Measurements from ENCODE around the gene NFS1. TPM values are rescaled to one million over a fixed set of nuclear protein-coding genes. Genes with fewer than 3 reads are reported as not detected.
"Not testable (repeated sequence)": the region's sequence is repeated elsewhere in the genome, so short reads cannot be mapped to it uniquely, and the experiment has no call there.

NFS1 gene
- total RNA-seq, 2 experiments from 2014 or later, result 34.6 to 35.1 TPM

DNA sequence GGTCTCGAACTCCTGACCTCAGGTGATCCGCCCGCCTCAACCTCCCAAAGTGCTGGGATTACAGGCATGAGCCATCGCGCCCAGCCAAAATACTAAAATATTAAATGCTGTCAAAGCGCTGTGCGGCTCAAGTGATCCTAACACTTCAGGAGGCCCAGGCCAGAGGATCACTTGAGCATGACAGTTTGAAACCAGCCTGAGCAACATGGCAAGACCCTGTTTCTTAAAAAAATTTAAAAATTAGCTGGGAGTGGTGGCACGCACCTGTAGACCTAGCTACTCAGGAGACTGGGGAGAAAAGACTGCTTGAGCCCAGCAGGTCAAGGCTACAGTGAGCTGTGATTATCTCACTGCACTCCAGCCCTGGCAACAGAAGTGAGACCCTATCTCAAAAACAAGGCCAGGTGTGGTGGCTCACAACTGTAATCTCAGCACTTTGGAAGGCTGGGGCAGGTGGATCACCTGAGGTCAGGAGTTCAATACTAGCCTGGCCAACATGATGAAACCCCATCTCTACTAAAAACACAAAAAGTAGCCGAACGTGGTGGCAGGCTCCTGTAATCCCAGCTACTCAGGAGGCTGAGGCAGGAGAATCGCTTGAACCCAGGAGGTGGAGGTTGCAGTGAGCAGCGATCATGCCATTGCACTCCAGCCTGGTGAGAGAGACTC lies 24.6 kb upstream of the NFS1 start:
- not testable (repeated sequence) for DNase-seq; ATAC-seq; H3K27me3 Mint-ChIP-seq; H3K4me3 Mint-ChIP-seq; H3K9me3 Mint-ChIP-seq (ENCODE audit: low read depth)
- Mint-ChIP-seq H3K36me3 (peaks cover 68% of the 10 kb centered on the region), H3K27ac (peak overlapping the region; percentile 75), H3K4me1 (peaks cover 50% of the 10 kb centered on the region)
- CTCF ChIA-PET, result interaction anchor here (0.6 to 1.3 kb wide), 3 partner anchors 18 to 44 kb away, joined by 3 read pairs; partner anchors contain the start of genes NFS1, RBM39 and ROMO1

GRCh38 chr20:35723275-35723639 lies 24.1 kb upstream of the NFS1 start:
- ATAC-seq; DNase-seq; H3K4me3 Mint-ChIP-seq; H3K27me3 Mint-ChIP-seq; H3K9me3 Mint-ChIP-seq (ENCODE audit: low read depth): not testable (repeated sequence)
- CTCF ChIA-PET, result interaction anchor here (0.6 to 1.3 kb wide), 3 partner anchors 19 to 45 kb away, joined by 3 read pairs; partner anchors contain the start of genes NFS1, RBM39 and ROMO1
- peaks cover 50% of the 10 kb centered on the region for H3K4me1 Mint-ChIP-seq
- peaks cover 69% of the 10 kb centered on the region for H3K36me3 Mint-ChIP-seq
- peak overlapping the region; percentile 75 for H3K27ac Mint-ChIP-seq

DNA sequence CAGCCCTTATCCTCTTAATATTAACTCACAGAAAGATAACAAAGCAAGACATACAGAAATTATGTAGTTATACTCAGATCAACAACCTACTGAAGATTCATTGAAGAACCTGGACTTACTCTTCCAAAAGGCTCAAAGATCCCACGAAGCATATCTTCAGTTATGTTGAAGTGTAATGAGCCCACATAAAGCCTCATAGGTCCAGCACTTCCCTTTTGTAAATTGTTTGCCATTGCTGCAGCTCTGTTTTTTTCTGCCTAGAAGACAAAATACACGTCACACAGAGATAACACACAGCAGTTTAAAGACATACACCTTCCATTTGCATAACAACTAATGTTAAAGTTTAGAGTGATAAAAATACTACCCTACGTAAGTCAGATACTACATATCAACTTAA lies 22.5 kb upstream of the NFS1 start:
- peaks cover 70% of the 10 kb centered on the region for H3K36me3 Mint-ChIP-seq
- H3K27me3 Mint-ChIP-seq, result no peaks in the 10 kb centered on the region
- H3K9me3 Mint-ChIP-seq (ENCODE audit: low read depth), result no peaks in the 10 kb centered on the region
- H3K27ac Mint-ChIP-seq, result peak overlapping the region; percentile 50
- peaks cover 57% of the 10 kb centered on the region for H3K4me1 Mint-ChIP-seq
- ATAC-seq (no peak), DNase-seq (no peak)
- H3K4me3 Mint-ChIP-seq, result no peak overlapping the region
- CTCF ChIA-PET, result interaction anchor here (1.1 kb wide), 1 partner anchor 8 kb away, joined by 3 read pairs; no protein-coding TSS in a partner anchor

- ATAC-seq (no peak), DNase-seq (no peak)
- no peak overlapping the region for H3K27ac Mint-ChIP-seq
- H3K36me3 Mint-ChIP-seq, result peaks cover 68% of the 10 kb centered on the region
- no peaks in the 10 kb centered on the region for H3K9me3 Mint-ChIP-seq (ENCODE audit: low read depth)
- CTCF ChIA-PET, result no interaction called here
- H3K27me3 Mint-ChIP-seq, result no peaks in the 10 kb centered on the region
- H3K4me3 Mint-ChIP-seq, result no peak overlapping the region
- peaks cover 57% of the 10 kb centered on the region for H3K4me1 Mint-ChIP-seq
These were observed 22.1 kb upstream of the NFS1 start for GRCh38 chr20:35721219-35721618.

DNA sequence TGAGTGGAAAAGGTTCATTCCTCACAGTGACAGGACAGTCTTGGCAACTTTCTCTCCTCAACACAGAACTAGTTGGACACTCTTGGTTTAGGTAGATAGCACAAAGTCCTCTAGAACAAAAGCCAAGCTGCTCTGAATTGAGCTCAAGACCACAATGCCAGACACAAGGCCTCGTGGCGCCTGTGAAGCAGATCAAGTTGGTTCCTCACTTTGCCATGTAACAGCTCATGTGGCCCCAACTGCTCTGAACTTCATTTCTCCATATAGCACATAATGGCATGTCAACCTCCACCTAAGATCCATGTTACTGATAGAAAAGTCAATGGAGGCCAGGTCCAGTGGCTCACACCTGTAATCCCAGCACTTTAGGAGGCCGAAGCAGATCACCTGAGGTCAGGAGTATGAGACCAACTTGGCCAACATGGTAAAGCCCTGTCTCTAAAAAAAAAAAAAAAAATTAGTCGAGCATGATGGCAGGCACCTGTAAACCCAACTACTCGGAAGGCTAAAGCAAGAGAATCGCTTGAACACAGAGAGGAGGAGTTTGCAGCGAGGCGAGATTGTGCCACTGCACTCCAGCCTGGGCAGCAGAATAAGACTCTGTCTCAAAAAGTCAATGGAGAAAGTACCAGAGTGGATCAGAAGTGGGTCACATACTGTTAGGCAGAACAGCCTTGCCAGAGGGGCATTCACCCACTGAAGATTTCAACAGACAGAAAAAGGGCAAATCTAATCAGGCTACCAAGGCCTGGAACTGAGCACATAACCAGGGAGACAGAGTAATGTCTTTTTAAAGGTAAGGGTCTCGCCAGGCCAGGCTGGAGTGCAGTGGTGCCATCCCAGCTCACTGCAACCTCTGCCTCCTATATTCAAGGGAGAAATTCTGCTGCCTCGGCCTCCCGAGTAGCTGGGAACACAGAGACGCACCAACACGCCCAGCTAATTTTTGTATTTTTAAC lies 21.3 kb upstream of the NFS1 start:
- no peak for ATAC-seq

GRCh38 chr20:35719717-35720116 lies 20.6 kb upstream of the NFS1 start:
- no peak for ATAC-seq
- no peak for DNase-seq
- no peaks in the 10 kb centered on the region for H3K9me3 Mint-ChIP-seq (ENCODE audit: low read depth)
- peaks cover 67% of the 10 kb centered on the region for H3K36me3 Mint-ChIP-seq
- H3K4me3 Mint-ChIP-seq, result no peak overlapping the region
- H3K4me1 Mint-ChIP-seq, result peaks cover 57% of the 10 kb centered on the region
- CTCF ChIA-PET, result interaction anchor here (0.9 to 1.9 kb wide), 3 partner anchors 8 to 100 kb away, joined by 3 to 5 read pairs (median 3); no protein-coding TSS in a partner anchor
- H3K27ac Mint-ChIP-seq, result no peak overlapping the region
- H3K27me3 Mint-ChIP-seq, result no peaks in the 10 kb centered on the region

More for the DNA sequence above, 21.3 kb upstream of the NFS1 start:
- Mint-ChIP-seq H3K36me3 (peaks cover 70% of the 10 kb centered on the region), H3K27ac (no peak overlapping the region), H3K9me3 (ENCODE audit: low read depth) (no peaks in the 10 kb centered on the region), H3K4me1 (peaks cover 58% of the 10 kb centered on the region), H3K27me3 (no peaks in the 10 kb centered on the region), H3K4me3 (no peak overlapping the region)
- CTCF ChIA-PET, result interaction anchor here (0.9 to 1.9 kb wide), 3 partner anchors 9 to 101 kb away, joined by 3 to 5 read pairs (median 3); no protein-coding TSS in a partner anchor
- no peak for DNase-seq

DNA sequence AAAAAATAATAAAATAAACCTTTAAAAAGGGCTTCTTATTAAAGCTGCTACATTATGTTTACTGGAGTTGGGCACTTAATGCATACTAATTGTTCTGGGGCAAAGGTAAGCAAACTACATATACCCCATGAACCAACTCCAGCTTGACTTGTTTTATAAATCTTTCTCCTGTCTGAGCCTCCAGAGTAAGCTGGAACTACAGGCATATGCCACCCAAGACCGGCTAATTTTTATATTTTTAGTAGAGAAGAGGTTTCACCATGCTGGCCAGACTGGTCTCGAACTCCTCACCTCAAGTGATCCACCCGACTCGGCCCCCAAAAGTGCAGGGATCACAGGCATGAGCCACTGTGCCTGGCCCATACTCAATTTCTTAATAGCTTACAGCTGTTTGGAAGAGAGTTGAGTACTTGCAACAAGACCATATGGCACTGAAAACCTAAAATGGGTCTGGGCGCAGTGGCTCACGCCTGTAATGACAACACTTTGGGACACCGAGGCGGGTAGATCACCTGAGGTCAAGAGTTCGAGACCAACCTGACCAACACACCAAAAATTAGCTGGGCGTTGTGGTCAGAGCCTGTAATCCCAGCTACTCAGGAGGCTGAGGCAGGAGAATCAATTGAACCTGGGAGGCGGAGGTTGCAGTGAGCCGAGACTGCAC lies 20.0 kb upstream of the NFS1 start:
- H3K9me3 Mint-ChIP-seq (ENCODE audit: low read depth), result no peaks in the 10 kb centered on the region
- CTCF ChIA-PET, result interaction anchor here (0.9 to 1.9 kb wide), 4 partner anchors 7 to 100 kb away, joined by 3 to 5 read pairs (median 4); no protein-coding TSS in a partner anchor
- DNase-seq (no peak), ATAC-seq (no peak)
- no peak overlapping the region for H3K4me3 Mint-ChIP-seq
- H3K27me3 Mint-ChIP-seq, result no peaks in the 10 kb centered on the region
- peaks cover 65% of the 10 kb centered on the region for H3K36me3 Mint-ChIP-seq
- peaks cover 55% of the 10 kb centered on the region for H3K4me1 Mint-ChIP-seq
- H3K27ac Mint-ChIP-seq, result no peak overlapping the region

DNA sequence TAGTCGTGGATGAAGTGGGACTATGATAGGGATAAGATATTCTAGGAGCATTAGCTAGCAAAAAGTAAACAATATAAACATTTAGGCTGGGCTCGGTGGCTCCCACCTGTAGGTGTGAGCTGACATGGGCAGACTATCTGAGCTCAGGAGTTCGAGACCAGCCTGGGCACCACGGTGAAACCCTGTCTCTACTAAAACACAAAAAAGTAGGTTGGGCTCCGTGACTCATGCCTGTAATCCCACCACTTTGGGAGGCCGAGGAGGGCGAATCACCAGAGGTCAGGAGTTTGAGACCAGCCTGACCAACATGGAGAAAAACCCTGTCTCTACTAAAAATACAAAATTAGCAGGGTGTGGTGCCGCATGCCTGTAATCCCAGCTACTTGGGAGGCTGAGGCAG lies 19.2 kb upstream of the NFS1 start:
- CTCF ChIA-PET, result interaction anchor here (1.7 kb wide), 1 partner anchor 8 kb away, joined by 5 read pairs; no protein-coding TSS in a partner anchor
- H3K36me3 Mint-ChIP-seq, result peaks cover 70% of the 10 kb centered on the region
- DNase-seq; H3K9me3 Mint-ChIP-seq (ENCODE audit: low read depth); H3K27me3 Mint-ChIP-seq; H3K27ac Mint-ChIP-seq; H3K4me3 Mint-ChIP-seq; ATAC-seq: not testable (repeated sequence)
- H3K4me1 Mint-ChIP-seq, result peaks cover 52% of the 10 kb centered on the region

- no peaks in the 10 kb centered on the region for H3K27me3 Mint-ChIP-seq
- no peak overlapping the region for H3K27ac Mint-ChIP-seq
- ATAC-seq, result no peak
- peaks cover 51% of the 10 kb centered on the region for H3K4me1 Mint-ChIP-seq
- no peak for DNase-seq
- H3K4me3 Mint-ChIP-seq, result no peak overlapping the region
- H3K36me3 Mint-ChIP-seq, result peaks cover 68% of the 10 kb centered on the region
- H3K9me3 Mint-ChIP-seq (ENCODE audit: low read depth), result no peaks in the 10 kb centered on the region
- CTCF ChIA-PET, result interaction anchor here (1.0 kb wide), 1 partner anchor 23 kb away, joined by 3 read pairs; no protein-coding TSS in a partner anchor
These were observed 17.2 kb upstream of the NFS1 start for GRCh38 chr20:35716330-35716729.

DNA sequence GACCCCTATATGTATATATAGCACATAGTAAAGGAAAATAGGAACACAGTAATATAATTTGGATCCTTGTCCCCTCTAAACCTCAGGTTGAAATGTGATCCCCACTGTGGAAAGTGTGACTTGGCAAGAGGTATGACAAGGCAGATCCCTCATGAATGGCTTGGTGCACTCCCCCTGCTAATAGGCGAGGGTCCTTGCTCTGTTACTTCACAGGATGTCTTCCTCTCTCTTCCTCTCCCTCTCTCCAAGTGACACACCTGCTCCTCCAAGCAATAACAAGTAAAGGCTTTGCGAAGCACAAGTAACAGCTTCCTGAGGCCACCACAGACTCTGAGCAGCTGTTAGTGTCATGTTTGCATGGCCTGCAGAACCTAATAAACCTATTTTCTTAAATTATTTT lies 16.5 kb upstream of the NFS1 start:
- H3K9me3 Mint-ChIP-seq (ENCODE audit: low read depth), result no peaks in the 10 kb centered on the region
- H3K27me3 Mint-ChIP-seq, result no peaks in the 10 kb centered on the region
- peak; percentile 7 for ATAC-seq
- peak overlapping the region; percentile 62 for H3K27ac Mint-ChIP-seq
- H3K36me3 Mint-ChIP-seq, result peaks cover 69% of the 10 kb centered on the region
- no peak for DNase-seq
- H3K4me3 Mint-ChIP-seq, result no peak overlapping the region
- H3K4me1 Mint-ChIP-seq, result peaks cover 55% of the 10 kb centered on the region
- CTCF ChIA-PET, result interaction anchor here (1.7 kb wide), 1 partner anchor 9 kb away, joined by 4 read pairs; no protein-coding TSS in a partner anchor

- no peak for DNase-seq
These were observed 15.0 kb upstream of the NFS1 start for GRCh38 chr20:35714127-35714526.

DNA sequence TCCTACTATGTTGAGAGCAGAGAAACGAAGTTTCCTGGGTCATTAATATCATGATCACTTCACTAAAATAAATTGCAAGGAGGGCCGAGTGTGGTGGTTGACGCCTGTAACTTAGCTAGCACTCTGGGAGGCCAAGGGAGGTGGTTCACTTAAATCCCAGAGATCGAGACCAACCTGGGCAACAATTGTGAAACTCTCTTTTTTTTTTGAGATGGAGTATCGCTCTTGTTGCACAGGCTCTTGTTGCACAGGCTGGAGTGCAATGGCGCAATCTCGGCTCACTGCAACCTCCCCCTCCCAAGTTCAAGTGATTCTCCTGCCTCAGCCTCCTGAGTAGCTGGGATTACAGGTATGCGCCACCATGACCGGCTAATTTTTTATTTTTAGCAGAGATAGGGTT lies 14.0 kb upstream of the NFS1 start:
- H3K9me3 Mint-ChIP-seq (ENCODE audit: low read depth); DNase-seq; H3K4me3 Mint-ChIP-seq; H3K27me3 Mint-ChIP-seq; ATAC-seq: not testable (repeated sequence)
- Mint-ChIP-seq H3K27ac (peak overlapping the region; percentile 64), H3K4me1 (peaks cover 61% of the 10 kb centered on the region), H3K36me3 (peaks cover 69% of the 10 kb centered on the region)
- CTCF ChIA-PET, result interaction anchor here (0.8 to 5.0 kb wide), 4 partner anchors 9 to 94 kb away, joined by 3 to 28 read pairs (median 9); partner anchors contain the start of genes NFS1 and ROMO1

More at GRCh38 chr20:35714127-35714526, 15.0 kb upstream of the NFS1 start:
- Mint-ChIP-seq H3K36me3 (peaks cover 69% of the 10 kb centered on the region), H3K4me3 (no peak overlapping the region), H3K4me1 (peaks cover 57% of the 10 kb centered on the region), H3K27me3 (no peaks in the 10 kb centered on the region), H3K9me3 (ENCODE audit: low read depth) (no peaks in the 10 kb centered on the region), H3K27ac (peak overlapping the region; percentile 40)
- no peak for ATAC-seq
- CTCF ChIA-PET, result interaction anchor here (0.6 to 5.0 kb wide), 4 partner anchors 8 to 26 kb away, joined by 3 to 28 read pairs (median 10); partner anchors contain the start of genes NFS1 and ROMO1
